Lung (tissue), 12 donors: ENCODE measurements around the gene OGT. TPM values are rescaled to one million over a fixed set of nuclear protein-coding genes. Genes with fewer than 3 reads are reported as not detected.

Source experiments
- ATAC-seq: fragments of 200-7000 bp; cut with Tn5 transposase; one replicate; pipeline ENCODE4 v1.9.1; 2020; ENCODE audit warnings: moderate number of reproducible peaks; ENCODE audit not compliant: insufficient read depth, low FRiP score
- DNase-seq, 3 donors: peaks; one replicate each; pipeline ENCODE4 v3.0.0-alpha.2; 2013 to 2017
- H3K27ac ChIP-seq, 2 donors: one replicate each; pipeline ENCODE4 v1.5.1; 2013; ENCODE audit warnings: mild to moderate bottlenecking in 2 of 2, moderate library complexity in 2 of 2, control low read depth in 1 of 2, inconsistent platforms in 1 of 2, low read depth in 1 of 2, low read length in 1 of 2
- H3K27me3 ChIP-seq, 3 donors: one replicate each; pipeline ENCODE4 v1.5.1; 2013; ENCODE audit warnings: low read length in 2 of 3; ENCODE audit not compliant: control insufficient read depth in 3 of 3, insufficient read depth in 3 of 3
- H3K36me3 ChIP-seq, 4 donors: one replicate each; pipeline ENCODE4 v1.5.1; 2013; ENCODE audit warnings: low read length in 4 of 4, mild to moderate bottlenecking in 1 of 4, moderate library complexity in 1 of 4; ENCODE audit not compliant: control insufficient read depth in 4 of 4, insufficient read depth in 4 of 4
- H3K4me1 ChIP-seq, 5 donors: one replicate each; pipeline ENCODE4 v1.5.1; 2013; ENCODE audit warnings: low read length in 5 of 5, mild to moderate bottlenecking in 2 of 5, moderate library complexity in 1 of 5; ENCODE audit not compliant: control insufficient read depth in 5 of 5, insufficient read depth in 5 of 5
- H3K4me3 ChIP-seq: one replicate; pipeline ENCODE4 v1.5.1; 2013; ENCODE audit warnings: mild to moderate bottlenecking, control low read depth, moderate library complexity
- H3K9ac ChIP-seq, 2 donors: one replicate each; pipeline ENCODE4 v1.5.1; 2013; ENCODE audit warnings: low read length in 2 of 2, control low read depth in 1 of 2; ENCODE audit not compliant: insufficient read depth in 1 of 2
- H3K9me3 ChIP-seq, 4 donors: one replicate each; pipeline ENCODE4 v1.5.1; 2013; ENCODE audit warnings: low read length in 3 of 4, mild to moderate bottlenecking in 1 of 4, moderate library complexity in 1 of 4; ENCODE audit not compliant: control insufficient read depth in 4 of 4, insufficient read depth in 3 of 4
- WGBS, 2 donors: extraction: QIAGEN DNeasy Blood & Tissue Kit; methylation state at CpG; one replicate each; pipeline ENCODE4 v1.1.7; 2013; 5-methylcytosine and 5-hydroxymethylcytosine counted together
- polyA plus RNA-seq, 2 donors: library from polyadenylated mRNA; stranded (reverse); fragments of 200-250 nt; gene quantifications; one replicate each; pipeline ENCODE4 v1.2.1, GENCODE V29; 2013
- total RNA-seq, 2 donors: library from RNA; depleted of rRNA in 1 of 2; stranded (reverse); fragments of >200 nt in 1 of 2; gene quantifications; one replicate each; pipeline ENCODE4 v1.2.1, GENCODE V29; 2014 to 2021
- TF ChIP-seq, protein P1 (sequence below): IDR thresholded peaks from 2 replicates; pipeline ENCODE4 v1.5.1; 2012; ENCODE audit warnings: mild to moderate bottlenecking; ENCODE audit errors: control extremely low read depth, extremely low read depth
- donor health status: control.
- donor health status: control.
- donor health status: Bipolar disorder and iron deficiency.
- donor health status: healthy.
- donor health status: DM: yes; HTN: yes; CAD: no.

Gene OGT
- total and polyA plus RNA-seq, 4 donors, result 32.3 to 385 (median 72.8) TPM

DNA sequence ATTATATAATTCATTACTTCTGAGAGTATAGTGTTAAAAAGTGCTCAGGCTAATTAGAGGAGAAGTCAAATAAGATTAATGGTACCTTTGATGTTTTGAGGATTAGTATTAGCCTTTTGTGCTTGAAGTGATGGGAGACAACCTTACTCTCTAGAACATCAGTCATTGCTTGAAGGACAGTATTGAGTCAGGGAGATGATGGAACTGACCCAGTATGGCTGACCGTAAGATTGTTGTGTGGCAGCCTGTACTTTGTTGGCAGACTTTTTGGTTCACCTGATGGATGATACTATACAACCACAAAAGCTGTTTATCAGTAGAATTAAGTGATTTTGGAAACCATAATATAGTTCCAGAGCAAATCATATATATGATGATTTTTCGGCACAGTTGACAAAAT is 9.9 kb downstream of the OGT start:
- Histone ChIP-seq H3K9ac (no peak overlapping the region), H3K4me1 (peaks cover 0 to 18% (median 8%) of the 10 kb centered on the region in 5 donors), H3K27ac (peak overlapping the region in 1 of 2 donors; percentile 21), H3K27me3 (no peaks in the 10 kb centered on the region), H3K4me3 (no peak overlapping the region), H3K9me3 (peaks cover 0 to 2% (median under 1%) of the 10 kb centered on the region in 4 donors), H3K36me3 (peaks cover 3 to 18% (median 6%) of the 10 kb centered on the region in 4 donors)
- ATAC-seq (no peak), DNase-seq (no peak)
- TF ChIP-seq, protein P1, sequence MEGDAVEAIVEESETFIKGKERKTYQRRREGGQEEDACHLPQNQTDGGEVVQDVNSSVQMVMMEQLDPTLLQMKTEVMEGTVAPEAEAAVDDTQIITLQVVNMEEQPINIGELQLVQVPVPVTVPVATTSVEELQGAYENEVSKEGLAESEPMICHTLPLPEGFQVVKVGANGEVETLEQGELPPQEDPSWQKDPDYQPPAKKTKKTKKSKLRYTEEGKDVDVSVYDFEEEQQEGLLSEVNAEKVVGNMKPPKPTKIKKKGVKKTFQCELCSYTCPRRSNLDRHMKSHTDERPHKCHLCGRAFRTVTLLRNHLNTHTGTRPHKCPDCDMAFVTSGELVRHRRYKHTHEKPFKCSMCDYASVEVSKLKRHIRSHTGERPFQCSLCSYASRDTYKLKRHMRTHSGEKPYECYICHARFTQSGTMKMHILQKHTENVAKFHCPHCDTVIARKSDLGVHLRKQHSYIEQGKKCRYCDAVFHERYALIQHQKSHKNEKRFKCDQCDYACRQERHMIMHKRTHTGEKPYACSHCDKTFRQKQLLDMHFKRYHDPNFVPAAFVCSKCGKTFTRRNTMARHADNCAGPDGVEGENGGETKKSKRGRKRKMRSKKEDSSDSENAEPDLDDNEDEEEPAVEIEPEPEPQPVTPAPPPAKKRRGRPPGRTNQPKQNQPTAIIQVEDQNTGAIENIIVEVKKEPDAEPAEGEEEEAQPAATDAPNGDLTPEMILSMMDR, result no peak
- WGBS, 2 donors, result 84 to 87% methylated on average over 2 of the region's 2 CpGs

DNA sequence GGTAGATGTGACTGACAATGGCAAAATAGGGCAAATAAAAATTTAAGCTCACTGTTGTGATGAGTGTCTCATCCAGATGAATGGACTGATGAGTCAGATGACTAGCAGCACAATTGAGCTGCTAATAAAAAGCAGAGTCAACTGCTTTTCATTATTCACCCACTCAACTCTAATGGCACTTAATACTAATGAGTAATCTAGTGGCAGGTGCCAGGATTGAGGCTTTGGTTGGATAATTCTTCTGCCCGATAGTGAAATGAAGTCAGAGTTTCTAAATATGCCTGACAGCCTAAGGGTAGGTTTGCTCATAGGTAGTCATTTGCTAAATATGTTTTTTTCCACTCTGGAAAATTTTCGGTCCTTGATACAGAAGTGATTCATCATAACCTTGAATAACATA is 10.4 kb downstream of the OGT start:
- Histone ChIP-seq H3K4me1 (peaks cover 0 to 18% (median 8%) of the 10 kb centered on the region in 5 donors), H3K36me3 (peaks cover 3 to 21% (median 6%) of the 10 kb centered on the region in 4 donors), H3K9me3 (peaks cover 0 to 2% (median under 1%) of the 10 kb centered on the region in 4 donors), H3K4me3 (no peak overlapping the region), H3K27ac (peak overlapping the region in 1 of 2 donors; percentile 21), H3K27me3 (no peaks in the 10 kb centered on the region), H3K9ac (no peak overlapping the region)
- no peak for DNase-seq
- TF ChIP-seq, protein P1, result no peak
- peak; percentile 54 for ATAC-seq
- WGBS, 2 donors, result 59 to 66% methylated on average over 2 of the region's 2 CpGs

DNA sequence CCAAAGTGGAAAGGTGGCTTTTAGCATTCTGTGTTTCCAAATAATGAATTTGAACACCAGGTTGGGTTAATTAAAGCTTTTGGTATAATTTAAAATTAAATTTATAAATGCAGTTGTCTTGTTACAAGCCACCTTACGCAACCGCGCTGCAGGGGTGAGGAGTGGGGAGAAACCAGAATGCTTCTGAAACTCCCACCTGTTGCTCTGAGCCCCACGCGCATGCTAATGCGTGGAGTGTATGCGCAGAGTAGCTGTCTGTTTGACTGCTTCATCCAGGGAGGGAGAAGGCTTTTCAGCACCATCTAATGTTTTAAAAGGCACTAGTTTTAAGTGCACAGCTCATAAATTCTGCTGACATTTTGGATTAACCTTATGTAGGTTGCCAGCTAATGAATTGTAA is 12.5 kb downstream of the OGT start:
- no peak for ATAC-seq

More for the DNA sequence above, 12.5 kb downstream of the OGT start:
- peaks cover 0 to 18% (median 8%) of the 10 kb centered on the region in 5 donors for H3K4me1 ChIP-seq
- TF ChIP-seq, protein P1, result no peak
- H3K36me3 ChIP-seq, result peaks cover 3 to 25% (median 10%) of the 10 kb centered on the region in 4 donors
- no peaks in the 10 kb centered on the region for H3K27me3 ChIP-seq
- DNase-seq, result no peak
- H3K4me3 ChIP-seq, result no peak overlapping the region
- H3K9ac ChIP-seq, result no peak overlapping the region
- WGBS, 2 donors, result 91 to 95% methylated on average over 7 of the region's 7 CpGs
- peaks cover 0 to 2% (median under 1%) of the 10 kb centered on the region in 4 donors for H3K9me3 ChIP-seq
- peak overlapping the region in 1 of 2 donors; percentile 45 for H3K27ac ChIP-seq
